HTERT RPE-1 (cell line): ENCODE data around the gene PXDN.

Experiments
- in situ Hi-C: fragments of 300-500 bp; cut with MboI; formaldehyde crosslinking; loops from 4 replicates; pipeline ENCODE4 v1.14.3; 2020; ENCODE audit warnings: low sequenced_read_pairs

Gene PXDN

GRCh38 chr2:1605102-1606045, 138.9 kb downstream of the PXDN start:
- in situ Hi-C loops, result no loop called here

DNA sequence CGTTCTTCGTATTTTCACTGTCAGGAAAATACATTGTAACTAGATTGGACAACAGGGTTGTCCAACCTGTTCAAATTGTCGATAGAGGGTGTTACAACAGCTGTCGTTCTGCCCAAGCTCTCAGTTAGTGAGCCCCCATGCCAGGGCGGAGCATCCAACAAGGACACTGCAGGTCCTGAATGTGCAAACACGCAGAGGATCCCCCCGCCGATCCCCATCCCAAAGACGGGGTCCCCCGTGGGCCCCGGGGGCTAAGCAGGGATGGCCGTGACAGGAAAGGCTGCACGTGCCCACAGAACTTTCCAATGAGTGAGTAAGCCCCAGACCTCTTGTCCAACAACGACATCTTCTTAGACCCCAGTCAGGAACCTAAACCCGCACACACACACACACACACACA, 140.8 kb downstream of the PXDN start:
- in situ Hi-C loops, result no loop called here

DNA sequence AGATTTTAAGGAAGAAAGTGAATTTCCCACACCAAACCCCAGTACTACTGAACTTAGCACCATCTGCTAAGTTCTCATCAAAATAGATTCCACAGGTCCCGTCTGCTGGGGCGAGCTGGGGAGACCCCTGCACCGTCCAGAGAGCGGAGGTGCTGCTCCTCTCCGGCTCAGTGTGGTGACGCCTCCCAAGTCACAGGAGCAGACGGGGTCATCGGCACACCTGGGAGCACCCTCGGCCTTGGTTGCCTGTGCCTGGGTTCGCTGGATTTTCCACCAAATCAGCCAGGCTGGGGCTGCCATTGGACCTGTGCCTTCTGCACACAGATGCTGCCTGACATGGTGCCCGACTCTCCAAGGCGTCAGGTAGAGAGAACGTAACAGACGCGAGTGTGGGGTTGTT, 141.3 kb downstream of the PXDN start:
- in situ Hi-C loops, result no loop called here

DNA sequence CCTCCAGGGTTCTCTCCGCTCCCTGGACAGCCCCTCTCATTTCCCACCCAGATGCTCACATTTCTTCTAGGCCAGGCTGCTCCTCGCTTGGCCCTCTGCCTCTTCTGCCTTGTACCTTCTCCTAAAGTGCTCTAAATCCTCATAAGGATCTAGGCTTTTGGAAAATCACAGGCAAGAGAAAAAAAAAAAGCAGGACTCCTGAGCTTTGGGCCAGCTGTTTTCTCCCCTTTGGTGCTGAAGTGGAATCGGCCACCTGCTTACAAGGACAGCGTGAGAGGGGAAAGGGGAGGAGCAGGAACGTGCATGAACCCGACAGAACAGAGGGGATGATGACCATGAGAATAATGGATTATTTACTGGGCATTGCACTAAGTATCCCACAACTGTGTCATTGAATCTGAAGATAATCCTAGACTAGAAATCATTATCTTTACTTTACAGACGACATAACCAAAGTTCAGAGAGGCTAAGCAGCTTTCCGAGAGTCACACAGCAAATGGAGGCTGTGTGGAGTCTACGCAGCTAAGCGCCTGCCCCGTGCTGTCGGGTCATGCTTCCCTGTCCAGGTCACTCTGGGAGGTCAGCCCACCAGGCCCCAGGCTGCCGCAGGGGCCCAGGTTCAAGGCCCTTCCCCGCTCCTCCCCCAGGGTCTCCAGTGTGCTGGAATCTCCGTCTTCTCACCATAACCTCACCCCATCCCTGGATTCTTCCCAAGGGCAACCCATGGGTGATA, 141.9 kb downstream of the PXDN start:
- in situ Hi-C loops, result no loop called here

GRCh38 chr2:1601471-1602277, 142.6 kb downstream of the PXDN start:
- in situ Hi-C loops, result no loop called here

- in situ Hi-C loops, result no loop called here
Measured at GRCh38 chr2:1601067-1601412, 143.3 kb downstream of the PXDN start.

- in situ Hi-C loops, result no loop called here
Measured at GRCh38 chr2:1600191-1601066, 143.9 kb downstream of the PXDN start.

DNA sequence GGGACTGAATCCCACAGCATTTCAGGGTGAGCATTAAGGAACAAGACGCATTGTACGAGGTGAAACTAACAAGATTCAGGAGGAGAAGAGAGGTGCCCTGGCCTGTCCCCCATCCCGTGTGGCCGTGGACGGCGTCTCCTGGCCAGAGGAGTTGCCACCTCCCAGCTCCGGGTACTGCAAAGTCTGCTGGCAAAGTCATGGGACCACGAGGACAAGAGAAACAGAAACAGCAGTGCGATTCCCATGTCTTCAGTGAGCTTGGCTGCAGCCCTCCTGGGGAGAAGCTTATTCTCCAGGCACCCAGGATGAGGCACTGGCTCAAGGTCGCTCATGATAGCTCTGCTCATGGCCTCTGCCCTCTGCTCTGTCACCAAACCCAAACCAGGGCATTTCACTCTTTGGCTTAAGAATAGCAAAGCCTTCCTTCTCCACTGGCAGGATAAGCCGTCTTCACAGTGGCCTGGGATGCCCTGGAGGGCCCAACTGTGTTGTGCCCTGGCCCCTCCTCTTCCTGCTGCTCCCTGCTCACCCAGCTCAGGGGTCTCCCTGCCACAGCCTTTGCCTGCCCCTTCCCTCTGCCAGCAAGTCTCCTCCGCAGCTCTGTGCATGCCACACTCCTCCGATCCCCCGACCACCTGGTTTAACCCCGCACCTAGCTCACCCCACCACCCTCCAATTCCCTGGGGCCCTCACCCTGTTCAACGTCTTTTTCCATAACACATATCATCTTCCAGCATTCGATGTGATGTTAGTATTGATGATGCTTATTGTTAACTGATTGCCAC, 144.8 kb downstream of the PXDN start:
- in situ Hi-C loops, result no loop called here

GRCh38 chr2:1598800-1599199, 145.5 kb downstream of the PXDN start:
- in situ Hi-C loops, result no loop called here

DNA sequence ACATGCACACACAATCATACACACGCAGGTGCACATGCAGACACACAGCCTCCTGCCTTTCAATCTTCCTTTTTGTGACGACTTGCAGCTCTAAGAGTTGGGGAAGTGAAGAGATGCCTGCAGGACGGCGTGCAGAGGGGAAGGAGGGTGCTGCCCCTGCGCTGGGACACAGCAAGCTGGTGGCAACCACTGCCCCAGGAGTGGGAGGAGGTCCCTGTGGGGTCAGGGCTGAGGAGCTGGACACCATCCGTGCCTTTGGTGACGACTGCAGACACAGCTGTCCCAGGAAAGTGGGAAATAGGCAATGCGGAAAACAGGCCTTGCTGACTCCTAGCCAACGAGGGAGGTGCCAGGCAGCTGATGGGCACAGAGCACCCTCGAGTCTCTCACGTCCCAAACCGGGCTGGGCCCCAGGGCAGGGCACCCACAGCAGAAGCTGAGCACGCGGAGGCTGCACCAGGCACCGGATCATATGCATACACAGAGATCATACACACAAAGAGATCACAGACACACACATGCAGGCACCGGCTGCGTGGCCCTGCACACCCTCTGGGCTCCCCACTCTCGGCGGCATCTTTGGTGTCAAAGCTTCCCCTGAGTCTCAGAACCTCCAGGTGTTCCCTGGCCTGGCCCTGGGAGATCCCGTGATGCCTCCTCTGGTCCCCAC, 146.1 kb downstream of the PXDN start:
- in situ Hi-C loops, result no loop called here

DNA sequence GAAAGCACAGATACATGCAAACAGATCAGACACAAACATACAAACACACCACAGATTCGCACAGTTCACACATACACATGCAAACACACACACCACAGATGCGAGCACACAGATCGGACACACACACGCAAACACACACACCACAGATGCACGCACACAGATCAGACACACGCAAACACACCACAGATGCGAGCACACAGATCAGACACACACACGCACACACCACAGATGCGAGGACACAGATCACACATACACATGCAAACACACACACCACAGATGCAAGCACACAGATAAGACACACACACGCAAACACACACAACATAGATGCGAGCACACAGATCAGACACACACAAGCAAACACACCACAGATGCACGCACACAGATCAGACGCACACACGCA, 149.0 kb downstream of the PXDN start:
- in situ Hi-C loops, result no loop called here

DNA sequence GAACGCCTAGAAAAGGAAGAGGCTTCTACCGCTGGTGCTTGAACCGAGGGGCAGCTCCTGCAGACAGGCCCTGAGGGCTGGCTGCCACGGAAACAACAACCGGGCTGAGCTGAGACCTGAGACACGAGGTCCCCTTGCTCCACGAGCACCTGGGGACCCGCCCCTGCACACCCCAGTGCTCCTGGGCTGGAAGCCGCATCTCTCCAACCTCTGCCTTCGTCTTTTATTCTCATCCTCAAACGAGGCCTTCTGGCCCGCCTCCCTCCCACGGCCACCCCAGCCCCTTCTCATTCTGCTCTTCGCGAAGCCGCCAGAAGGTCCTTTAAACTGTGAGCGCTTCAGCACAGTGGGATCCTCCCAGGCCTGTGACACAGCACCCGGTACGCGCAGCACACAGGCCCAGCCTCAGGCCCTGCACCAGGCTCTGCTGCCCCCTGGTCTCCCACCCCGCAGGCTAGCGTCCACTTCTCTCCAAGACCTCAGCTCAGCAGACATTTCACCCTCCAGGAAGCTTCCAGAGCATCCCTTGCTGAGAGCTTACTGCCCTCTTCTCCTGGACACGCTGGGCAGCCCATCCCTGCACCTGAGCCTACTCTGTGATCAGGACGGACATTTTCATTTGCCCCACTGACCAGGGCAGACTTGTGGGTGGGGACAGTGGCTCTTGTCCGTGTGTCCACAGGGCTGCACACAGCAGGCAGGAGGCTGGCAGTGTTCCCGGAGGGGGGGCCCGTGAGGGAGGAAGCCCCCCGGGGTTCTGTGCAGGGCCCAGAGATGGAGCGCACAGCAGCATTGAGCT, 149.7 kb downstream of the PXDN start:
- in situ Hi-C loops, result no loop called here

- in situ Hi-C loops, result no loop called here
Measured at GRCh38 chr2:1594123-1594372, 150.3 kb downstream of the PXDN start.

DNA sequence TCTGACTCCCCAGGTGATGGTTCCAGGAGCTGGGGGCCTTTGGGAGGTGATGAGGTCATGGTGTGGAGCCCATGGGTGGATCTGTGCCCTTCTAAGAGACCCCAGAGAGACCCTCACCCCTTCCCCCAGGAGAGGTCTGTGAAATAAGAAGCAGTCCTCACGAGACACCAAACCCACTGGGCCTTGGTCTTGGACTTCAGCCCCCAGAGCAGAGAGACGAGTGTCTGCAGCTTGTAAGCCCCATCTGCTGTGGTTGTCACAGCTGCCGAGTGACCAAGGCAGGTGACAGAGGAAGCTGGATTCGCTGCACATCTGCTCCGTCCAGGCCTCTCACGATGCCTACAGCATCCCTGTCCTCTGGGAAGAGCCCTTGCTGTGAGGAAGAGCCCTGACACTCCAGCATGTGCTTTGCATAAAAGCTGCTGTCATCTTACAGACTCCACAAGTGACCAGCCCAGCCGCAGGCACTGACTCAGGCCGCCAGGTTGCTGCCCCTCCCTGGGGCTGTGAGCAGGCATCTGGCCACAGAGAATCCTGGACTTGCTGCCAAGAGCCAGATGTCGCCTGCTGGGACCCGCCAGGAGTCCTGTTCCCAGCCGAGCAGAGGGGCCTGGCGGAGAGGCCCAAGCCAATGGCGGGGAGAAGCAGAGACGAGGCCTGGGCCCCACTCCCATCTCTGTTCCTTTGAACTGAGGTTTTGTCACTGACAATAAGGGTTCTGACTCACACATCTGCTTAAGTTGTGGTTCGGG, 150.8 kb downstream of the PXDN start:
- in situ Hi-C loops, result no loop called here

DNA sequence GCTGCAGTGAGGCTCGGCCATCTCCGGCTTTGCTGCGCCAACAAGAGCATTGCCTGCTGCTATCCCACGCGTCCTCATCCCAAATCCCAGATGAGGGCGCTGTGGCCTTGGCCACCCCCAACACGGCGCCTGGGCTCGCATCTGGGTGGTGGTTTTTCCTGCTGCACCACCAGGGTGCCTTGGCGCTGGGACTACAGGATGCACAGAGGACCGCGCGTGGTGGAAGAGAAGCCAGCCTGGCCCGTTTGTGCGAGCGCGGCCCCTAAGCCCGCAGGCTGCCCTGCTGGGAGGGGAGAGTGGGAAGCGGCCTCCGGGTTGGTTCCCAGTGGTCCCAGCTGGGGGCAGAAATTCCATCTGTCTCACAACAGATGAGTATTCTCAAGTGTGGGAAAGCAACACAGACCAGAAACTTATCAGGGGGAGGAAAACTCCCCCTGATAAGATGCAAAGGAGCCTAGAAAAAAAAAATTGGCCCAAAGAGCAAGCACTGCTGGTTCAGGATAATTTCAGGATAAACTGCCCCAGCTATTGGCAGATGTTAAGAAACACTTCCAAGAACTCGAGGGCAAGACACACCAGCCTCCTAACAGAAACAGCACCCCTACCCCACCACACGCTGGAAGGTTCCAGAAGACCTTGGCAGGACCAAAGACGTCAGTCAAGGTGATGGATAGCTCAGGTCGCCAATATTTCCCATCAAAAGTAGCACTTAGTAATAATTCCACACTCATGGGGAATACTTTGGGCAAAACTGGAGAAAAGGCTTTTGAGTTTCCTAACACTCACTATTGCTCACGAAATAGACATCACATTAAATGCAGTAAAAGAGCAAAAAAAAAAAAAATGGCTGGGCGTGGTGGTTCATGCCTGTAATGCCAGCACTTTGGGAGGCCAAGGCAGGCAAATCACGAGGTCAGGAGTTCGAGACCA, 152.1 kb downstream of the PXDN start:
- in situ Hi-C loops, result no loop called here

DNA sequence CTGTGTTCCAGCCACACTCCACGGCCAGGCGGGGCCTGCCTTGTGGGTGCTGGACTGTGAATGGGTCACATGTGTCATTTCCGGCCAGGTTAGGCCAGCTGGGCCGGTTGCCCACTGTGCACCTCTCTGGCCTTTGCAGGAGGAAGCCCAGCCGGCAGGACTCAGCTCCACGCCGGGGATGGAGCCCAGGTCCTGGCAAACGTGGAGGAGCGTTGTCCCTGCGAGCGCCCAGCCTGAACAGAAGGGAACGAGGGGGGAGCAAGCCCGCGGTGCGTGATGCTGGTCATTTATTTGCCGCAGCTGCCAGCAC, 152.9 kb downstream of the PXDN start:
- in situ Hi-C loops, result no loop called here
